Liver (tissue), 3 donors: Measurements from ENCODE around the gene SNX33.

ENCODE experiments used
- CTCF ChIP-seq: fragments of 150-350 bp; IDR thresholded peaks from 2 replicates; pipeline ENCODE4 v1.5.1; 2017; ENCODE audit warnings: improper control_type of control experiment, low read depth, low read length; ENCODE audit not compliant: missing input control
- GABPA ChIP-seq, 2 donors: IDR thresholded peaks in 1 of 2; conservative IDR thresholded peaks in 1 of 2; 2 replicates each; pipeline ENCODE4 v1.6.1; 2016; ENCODE audit warnings: antibody characterized with exemption in 2 of 2, mild to moderate bottlenecking in 1 of 2, moderate library complexity in 1 of 2
- JUND ChIP-seq, 2 donors: IDR thresholded peaks; 2 replicates each; pipeline ENCODE4 v1.6.1; 2016; ENCODE audit warnings: antibody characterized with exemption in 2 of 2
- TAF1 ChIP-seq: conservative IDR thresholded peaks from 2 replicates; pipeline ENCODE4 v1.6.1; 2016; ENCODE audit warnings: antibody characterized with exemption, mild to moderate bottlenecking
- donor health status: healthy.
- donor health status: healthy.

GRCh38 chr15:75650908-75651809 is 3.4 kb downstream of the SNX33 start:
- no peak for TF ChIP-seq CTCF
- TF ChIP-seq GABPA (IDR thresholded peaks at IDR 0.05 in 1 of 2, conservative IDR thresholded peaks at IDR 0.05 in 1 of 2) = no peak
- no peak for TF ChIP-seq TAF1
- TF ChIP-seq JUND (IDR thresholded peaks at IDR 0.05) = peak; percentile 87 to 96
